B cell (primary cell): ENCODE measurements around the gene SATB2. TPM values are rescaled to one million over a fixed set of nuclear protein-coding genes. Genes with fewer than 3 reads are reported as not detected.

Experiments used
- ATAC-seq: fragments of 200-7000 bp; cut with Tn5 transposase; one replicate; pipeline ENCODE4 v1.10.0; 2021; ENCODE audit warnings: low read depth, mild to moderate bottlenecking, moderate number of reproducible peaks, moderate library complexity
- CTCF ChIA-PET: fragments of 350-600 bp; sonication (Branson Sonifier 250); formaldehyde crosslinking; loops from one replicate; lab custom pipeline; 2021; ENCODE audit warnings: antibody characterized with exemption, inconsistent platforms; lab: Charles Lee
- POLR2A ChIA-PET: fragments of 350-600 bp; sonication (Branson Sonifier 250); formaldehyde crosslinking; loops from one replicate; lab custom pipeline; 2021; ENCODE audit warnings: antibody characterized with exemption; lab: Charles Lee
- DNase-seq: peaks from one replicate; pipeline ENCODE4 v3.0.0; 2013
- H2AFZ ChIP-seq: 2 replicates; pipeline ENCODE4 v1.6.1; 2012; ENCODE audit warnings: mild to moderate bottlenecking, low read depth, low read length; ENCODE audit not compliant: insufficient read depth, poor library complexity, severe bottlenecking
- H3K27ac ChIP-seq, 2 donors: 1 replicate in 1 of 2; 2 replicates in 1 of 2; pipeline ENCODE4 v1.5.1; 2012 to 2013; ENCODE audit warnings: low read length in 2 of 2, mild to moderate bottlenecking in 2 of 2, moderate library complexity in 1 of 2
- H3K27me3 ChIP-seq, 4 experiments: fragments of 200-600 bp in 1 of 4; sonication (generic) in 1 of 4; replicated peaks in 1 of 4; 1 replicate in 2 of 4; 2 replicates in 2 of 4; pipeline versions ENCODE4 v1.6.1 to v1.7.0; 2013 to 2016; ENCODE audit warnings: low read length in 3 of 4, mild to moderate bottlenecking in 2 of 4, mixed read lengths in 1 of 4, moderate library complexity in 1 of 4; ENCODE audit not compliant: insufficient read depth in 4 of 4, control insufficient read depth in 3 of 4; ENCODE audit errors: control extremely low read depth in 1 of 4
- H3K36me3 ChIP-seq, 2 experiments: replicated peaks in 1 of 2; 1 replicate in 1 of 2; 2 replicates in 1 of 2; pipeline versions ENCODE4 v1.6.1 to v1.7.1; 2013; ENCODE audit warnings: low read length in 1 of 2; ENCODE audit not compliant: insufficient read depth in 2 of 2, control insufficient read depth in 1 of 2; ENCODE audit errors: control extremely low read depth in 1 of 2, extremely low read depth in 1 of 2
- H3K4me1 ChIP-seq, 2 donors: fragments of 200-600 bp in 1 of 2; sonication (generic) in 1 of 2; 1 replicate in 1 of 2; 2 replicates in 1 of 2; pipeline versions ENCODE4 v1.5.1 to v1.6.1; 2013 to 2017; ENCODE audit warnings: low read length in 2 of 2; ENCODE audit not compliant: control insufficient read depth in 2 of 2, insufficient read depth in 2 of 2
- H3K4me2 ChIP-seq: replicated peaks from 2 replicates; pipeline ENCODE3; 2012; ENCODE audit warnings: mild to moderate bottlenecking, low read depth, low read length; ENCODE audit not compliant: poor library complexity, severe bottlenecking
- H3K4me3 ChIP-seq, 5 experiments: fragments of 200-600 bp in 1 of 5; sonication (generic) in 1 of 5; 1 replicate in 3 of 5; 2 replicates in 2 of 5; pipeline versions ENCODE4 v1.5.1 to v1.7.0; 2011 to 2016; ENCODE audit warnings: low read length in 4 of 5, mild to moderate bottlenecking in 4 of 5, low read depth in 2 of 5, control low read depth in 1 of 5, moderate library complexity in 1 of 5; ENCODE audit not compliant: insufficient read depth in 1 of 5; ENCODE audit errors: control extremely low read depth in 1 of 5, extremely low read depth in 1 of 5
- H3K79me2 ChIP-seq: fragments of 200-600 bp; sonication (generic); one replicate; pipeline ENCODE4 v1.6.0; 2016; ENCODE audit warnings: low read length; ENCODE audit not compliant: control insufficient read depth, insufficient read depth
- H3K9ac ChIP-seq: fragments of 200-600 bp; sonication (generic); 2 replicates; pipeline ENCODE4 v1.6.1; 2017; ENCODE audit warnings: mild to moderate bottlenecking, low read length, moderate library complexity
- H3K9me3 ChIP-seq, 3 donors: one replicate each; pipeline versions ENCODE4 v1.6.1 to v1.7.1; 2013; ENCODE audit warnings: low read length in 2 of 3; ENCODE audit not compliant: control insufficient read depth in 2 of 3, insufficient read depth in 1 of 3; ENCODE audit errors: control extremely low read depth in 1 of 3
- H4K20me1 ChIP-seq: 2 replicates; pipeline ENCODE4 v1.6.0; 2012; ENCODE audit warnings: mild to moderate bottlenecking, low read length; ENCODE audit not compliant: insufficient read depth, control insufficient read depth, poor library complexity, severe bottlenecking
- H3K27ac Mint-ChIP-seq: one replicate; pipeline ENCODE4 v1.8.0; 2021; ENCODE audit warnings: mixed read lengths
- H3K27me3 Mint-ChIP-seq: one replicate; pipeline ENCODE4 v1.8.0; 2021; ENCODE audit warnings: mixed read lengths
- H3K4me1 Mint-ChIP-seq: one replicate; pipeline ENCODE4 v1.8.0; 2021; ENCODE audit warnings: mixed read lengths
- H3K4me3 Mint-ChIP-seq: one replicate; pipeline ENCODE4 v1.8.0; 2021; ENCODE audit warnings: mixed read lengths
- H3K9me3 Mint-ChIP-seq: one replicate; pipeline ENCODE4 v1.8.0; 2022; ENCODE audit warnings: mixed read lengths; ENCODE audit not compliant: insufficient read depth
- CTCF ChIP-seq: fragments of 200-600 bp; IDR thresholded peaks from one replicate; pipeline ENCODE4 v1.8.0; 2022; ENCODE audit warnings: antibody characterized with exemption, mild to moderate bottlenecking
- EZH2 ChIP-seq: IDR thresholded peaks from 2 replicates; pipeline ENCODE4 v1.6.1; 2012; ENCODE audit warnings: borderline replicate concordance, low read depth, mild to moderate bottlenecking, moderate library complexity, low read length; ENCODE audit not compliant: insufficient read depth, poor library complexity, severe bottlenecking
- WGBS: methylation state at CpG from one replicate; pipeline ENCODE4 v1.1.5; 2013; ENCODE audit warnings: missing lambda C conversion rate; ENCODE audit not compliant: insufficient coverage; 5-methylcytosine and 5-hydroxymethylcytosine counted together
- intact Hi-C: fragments of 100-400 bp; cut with micrococcal nuclease; formaldehyde crosslinking; loops from one replicate; pipeline ENCODE4 v1.10.0; 2022
- polyA plus RNA-seq: library from polyadenylated mRNA; depleted of rRNA; stranded (reverse); fragments of >200 nt; gene quantifications from 2 replicates; pipeline ENCODE4 v1.2.3, GENCODE V29; 2012
- total RNA-seq, 2 donors: library from RNA; stranded (reverse); fragments of 120-200 nt in 1 of 2; gene quantifications; 1 replicate in 1 of 2; 2 replicates in 1 of 2; pipeline versions ENCODE4 v1.2.3 to v1.2.4, GENCODE V29; 2013 to 2022

Gene SATB2
- total and polyA plus RNA-seq, 2 donors (not counting 1 experiment from before 2014, with no cell fraction given): 0.13 to 0.49 TPM

- no peak for ATAC-seq
- intact Hi-C loops: no loop called here
- Histone ChIP-seq H3K9ac (no peak overlapping the region), H3K27ac (no peak overlapping the region), H3K9me3 (peaks cover 0 to 83% (median 14%) of the 10 kb centered on the region in 3 donors), H3K4me2 (no peak overlapping the region), H3K79me2 (no peaks in the 10 kb centered on the region), H3K36me3 (no peaks in the 10 kb centered on the region), H3K4me1 (peaks cover 35 to 57% of the 10 kb centered on the region in 2 donors), H3K27me3 (peaks cover 0 to 95% (median 82%) of the 10 kb centered on the region in 4 experiments), H3K4me3 (no peak overlapping the region), H2AFZ (no peak overlapping the region), H4K20me1 (no peaks in the 10 kb centered on the region)
- Mint-ChIP-seq H3K27me3 (peaks cover 55% of the 10 kb centered on the region), H3K27ac (no peak overlapping the region), H3K4me1 (peaks cover 13% of the 10 kb centered on the region), H3K9me3 (peaks cover 3% of the 10 kb centered on the region), H3K4me3 (no peak overlapping the region)
- 13% methylated on average over 12 of the region's 23 CpGs for WGBS
- POLR2A ChIA-PET: no interaction called here
- no peak for TF ChIP-seq CTCF
- no peak for TF ChIP-seq EZH2
- CTCF ChIA-PET: no interaction called here
- DNase-seq: no peak
Observed at GRCh38 chr2:199467066-199467822, 9.5 kb upstream of the SATB2 start.

GRCh38 chr2:199466692-199467065 lies 8.9 kb upstream of the SATB2 start:
- Histone ChIP-seq H2AFZ (no peak overlapping the region), H3K9ac (no peak overlapping the region), H3K9me3 (peaks cover 0 to 88% (median 19%) of the 10 kb centered on the region in 3 donors), H3K27me3 (peaks cover 0 to 96% (median 83%) of the 10 kb centered on the region in 4 experiments), H3K36me3 (no peaks in the 10 kb centered on the region), H3K4me1 (peaks cover 35 to 57% of the 10 kb centered on the region in 2 donors), H3K27ac (no peak overlapping the region), H4K20me1 (no peaks in the 10 kb centered on the region), H3K79me2 (no peaks in the 10 kb centered on the region), H3K4me3 (no peak overlapping the region), H3K4me2 (no peak overlapping the region)
- H3K9me3 Mint-ChIP-seq: peaks cover 3% of the 10 kb centered on the region
- ChIA-PET CTCF (no interaction called here), POLR2A (no interaction called here)
- no peak overlapping the region for H3K4me3 Mint-ChIP-seq
- 18% methylated on average over 6 of the region's 6 CpGs for WGBS
- H3K27ac Mint-ChIP-seq: no peak overlapping the region
- intact Hi-C loops: no loop called here
- H3K27me3 Mint-ChIP-seq: peaks cover 51% of the 10 kb centered on the region
- H3K4me1 Mint-ChIP-seq: peaks cover 11% of the 10 kb centered on the region
- ATAC-seq (no peak), DNase-seq (no peak)
- TF ChIP-seq CTCF (no peak), EZH2 (no peak)
